Neural cell (in vitro differentiated cells): ENCODE results near the gene RTL3. TPM values are rescaled to one million over a fixed set of nuclear protein-coding genes. Genes with fewer than 3 reads are reported as not detected.

Experiments
- H2AFZ ChIP-seq: fragments of 200-600, 300-800 bp; sonication (generic), shearing (Covaris generic); 2 replicates; pipeline ENCODE4 v1.6.0; 2014; ENCODE audit warnings: low read depth, mild to moderate bottlenecking, antibody characterized with exemption, low read length, moderate library complexity
- H3F3A ChIP-seq: fragments of 200-600 bp; shearing (Covaris generic); 2 replicates; pipeline ENCODE4 v1.6.1; 2016; ENCODE audit warnings: mild to moderate bottlenecking, moderate library complexity, mixed read lengths, antibody characterized with exemption, low read length; ENCODE audit not compliant: insufficient read depth, poor library complexity, severe bottlenecking
- H3K27ac ChIP-seq: fragments of 200-600, 300-800 bp; sonication (generic), shearing (Covaris generic); 2 replicates; pipeline ENCODE4 v1.5.1; 2014; ENCODE audit warnings: mild to moderate bottlenecking, low read length, moderate library complexity
- H3K27me3 ChIP-seq: fragments of 300-800, 200-600 bp; sonication (generic), shearing (Covaris generic); 2 replicates; pipeline ENCODE4 v1.6.0; 2014; ENCODE audit warnings: mild to moderate bottlenecking, low read depth, low read length, moderate library complexity; ENCODE audit not compliant: insufficient read depth
- H3K36me3 ChIP-seq: fragments of 300-800, 200-600 bp; sonication (generic), shearing (Covaris generic); 2 replicates; pipeline ENCODE4 v1.5.1; 2014; ENCODE audit warnings: mild to moderate bottlenecking, antibody characterized with exemption, low read length, moderate library complexity; ENCODE audit not compliant: insufficient read depth
- H3K4me2 ChIP-seq: fragments of 300-800, 200-600 bp; sonication (generic), shearing (Covaris generic); 2 replicates; pipeline ENCODE4 v1.6.0; 2014; ENCODE audit warnings: mild to moderate bottlenecking, low read length
- H3K4me3 ChIP-seq: fragments of 300-800, 200-600 bp; sonication (generic), shearing (Covaris generic); 2 replicates; pipeline ENCODE4 v1.5.1; 2014; ENCODE audit warnings: mild to moderate bottlenecking, low read length, moderate library complexity
- H3K79me2 ChIP-seq: fragments of 200-600 bp; shearing (Covaris generic); replicated peaks from 2 replicates; pipeline ENCODE4 v1.6.0; 2014; ENCODE audit warnings: mild to moderate bottlenecking, low read length, moderate library complexity; ENCODE audit not compliant: insufficient read depth
- H3K9ac ChIP-seq: fragments of 300-800, 200-600 bp; sonication (generic), shearing (Covaris generic); 2 replicates; pipeline ENCODE4 v1.6.1; 2016; ENCODE audit warnings: mild to moderate bottlenecking, low read length, mixed read lengths
- H3K9me2 ChIP-seq: fragments of 200-600 bp; shearing (Covaris generic); 2 replicates; pipeline ENCODE4 v1.6.1; 2016; ENCODE audit warnings: mild to moderate bottlenecking, low read length, mixed read lengths; ENCODE audit not compliant: insufficient read depth
- H3K9me3 ChIP-seq: fragments of 200-600, 300-800 bp; sonication (generic), shearing (Covaris generic); 2 replicates; pipeline ENCODE4 v1.6.1; 2016; ENCODE audit warnings: mild to moderate bottlenecking, mixed run types, low read length, moderate library complexity, mixed read lengths
- H4K20me1 ChIP-seq: fragments of 200-600 bp; shearing (Covaris generic); 2 replicates; pipeline ENCODE4 v1.6.1; 2016; ENCODE audit warnings: mild to moderate bottlenecking, mixed run types; ENCODE audit not compliant: insufficient read depth
- CTCF ChIP-seq: fragments of 450-650 bp; IDR thresholded peaks from 2 replicates; pipeline ENCODE4 v1.5.1; 2014; ENCODE audit warnings: antibody characterized with exemption, mild to moderate bottlenecking, moderate library complexity; ENCODE audit not compliant: poor library complexity, severe bottlenecking
- EP300 ChIP-seq: fragments of 450-650 bp; conservative IDR thresholded peaks from 2 replicates; pipeline ENCODE4 v1.6.1; 2014; ENCODE audit warnings: antibody characterized with exemption, mild to moderate bottlenecking, moderate library complexity; ENCODE audit not compliant: poor library complexity, severe bottlenecking
- EZH2 ChIP-seq: fragments of 200-600, 300-800 bp; shearing (Covaris generic), sonication (generic); IDR thresholded peaks from 2 replicates; pipeline ENCODE4 v1.6.1; 2014; ENCODE audit warnings: antibody characterized with exemption, low read length, borderline replicate concordance, mild to moderate bottlenecking; ENCODE audit not compliant: insufficient read depth, poor library complexity, severe bottlenecking
- MXI1 ChIP-seq: fragments of 450-650 bp; conservative IDR thresholded peaks from 2 replicates; pipeline ENCODE4 v1.6.1; 2014; ENCODE audit warnings: antibody characterized with exemption, mild to moderate bottlenecking; ENCODE audit not compliant: poor library complexity, severe bottlenecking
- POLR2AphosphoS5 ChIP-seq: IDR thresholded peaks from 2 replicates; pipeline ENCODE4 v1.6.1; 2012
- RAD21 ChIP-seq: fragments of 450-650 bp; conservative IDR thresholded peaks from 2 replicates; pipeline ENCODE4 v1.6.1; 2014; ENCODE audit warnings: antibody characterized with exemption, mild to moderate bottlenecking, moderate library complexity
- REST ChIP-seq: IDR thresholded peaks from 2 replicates; pipeline ENCODE4 v1.6.1; 2012; ENCODE audit warnings: borderline replicate concordance
- SMC3 ChIP-seq: fragments of 450-650 bp; conservative IDR thresholded peaks from 2 replicates; pipeline ENCODE4 v1.6.1; 2014; ENCODE audit warnings: antibody characterized with exemption, mild to moderate bottlenecking, moderate library complexity; ENCODE audit not compliant: poor library complexity
- TAF1 ChIP-seq: IDR thresholded peaks from 2 replicates; pipeline ENCODE4 v1.6.1; 2012; ENCODE audit warnings: low read depth
- polyA minus RNA-seq: library from RNA; depleted of rRNA, polyadenylated mRNA; stranded (reverse); fragments of >200 nt; gene quantifications from 2 replicates; pipeline ENCODE4 v1.2.3, GENCODE V29; 2014
- polyA plus RNA-seq: library from polyadenylated mRNA; depleted of rRNA; stranded (reverse); fragments of >200 nt; gene quantifications from 2 replicates; pipeline ENCODE4 v1.2.3, GENCODE V29; 2014

RTL3 gene
- polyA plus RNA-seq (not detected in 2 replicates), polyA minus RNA-seq (not detected in 2 replicates)

GRCh38 chrX:78658845-78659744, at the start of gene RTL3:
RTL3 (minus strand) TSS chrX:78659328; CDS start chrX:78658420, 908 bp downstream.
- Histone ChIP-seq H3K9me3 (no peaks in the 10 kb centered on the region), H3K36me3 (no peaks in the 10 kb centered on the region), H3F3A (no peaks in the 10 kb centered on the region), H3K79me2 (no peaks in the 10 kb centered on the region), H3K4me2 (no peak within 1 kb of the TSS), H3K27ac (no peak within 1 kb of the TSS), H3K9ac (no peak within 1 kb of the TSS), H2AFZ (no peak within 1 kb of the TSS), H3K9me2 (no peaks in the 10 kb centered on the region), H4K20me1 (no peaks in the 10 kb centered on the region), H3K27me3 (no peaks in the 10 kb centered on the region), H3K4me3 (no peak within 1 kb of the TSS)
- TF ChIP-seq CTCF (no peak), RAD21 (no peak), MXI1 (no peak), REST (no peak), SMC3 (no peak), EZH2 (no peak), POLR2AphosphoS5 (no peak), TAF1 (no peak), EP300 (no peak)

GRCh38 chrX:78708816-78709215, 49.7 kb upstream of the RTL3 start:
- H3K9ac ChIP-seq, result no peak overlapping the region
- TF ChIP-seq POLR2AphosphoS5, result no peak
- no peak for TF ChIP-seq EP300
- no peak for TF ChIP-seq RAD21
- no peak for TF ChIP-seq SMC3
- TF ChIP-seq TAF1, result no peak
- TF ChIP-seq CTCF, result no peak
- no peak for TF ChIP-seq EZH2
- TF ChIP-seq MXI1, result no peak
- no peak for TF ChIP-seq REST
- H3K27me3 ChIP-seq, result no peaks in the 10 kb centered on the region
- no peaks in the 10 kb centered on the region for H3K79me2 ChIP-seq
- no peaks in the 10 kb centered on the region for H3F3A ChIP-seq
- no peak overlapping the region for H2AFZ ChIP-seq
- no peaks in the 10 kb centered on the region for H3K9me2 ChIP-seq
- no peaks in the 10 kb centered on the region for H4K20me1 ChIP-seq
- H3K27ac ChIP-seq, result no peak overlapping the region
- H3K4me2 ChIP-seq, result no peak overlapping the region
- H3K4me3 ChIP-seq, result no peak overlapping the region
- no peaks in the 10 kb centered on the region for H3K36me3 ChIP-seq
- H3K9me3 ChIP-seq, result no peaks in the 10 kb centered on the region
